Midbrain (tissue), 1 donor: ENCODE data around the gene SH3BP5.
A peak's percentile ranks its signal among the peaks of the same experiment; 100 is the strongest.

Experiments used
- DNase-seq: peaks from one replicate; lab custom pipeline; 2025; lab: John Stamatoyannopoulos, UW

The SH3BP5 gene

DNA sequence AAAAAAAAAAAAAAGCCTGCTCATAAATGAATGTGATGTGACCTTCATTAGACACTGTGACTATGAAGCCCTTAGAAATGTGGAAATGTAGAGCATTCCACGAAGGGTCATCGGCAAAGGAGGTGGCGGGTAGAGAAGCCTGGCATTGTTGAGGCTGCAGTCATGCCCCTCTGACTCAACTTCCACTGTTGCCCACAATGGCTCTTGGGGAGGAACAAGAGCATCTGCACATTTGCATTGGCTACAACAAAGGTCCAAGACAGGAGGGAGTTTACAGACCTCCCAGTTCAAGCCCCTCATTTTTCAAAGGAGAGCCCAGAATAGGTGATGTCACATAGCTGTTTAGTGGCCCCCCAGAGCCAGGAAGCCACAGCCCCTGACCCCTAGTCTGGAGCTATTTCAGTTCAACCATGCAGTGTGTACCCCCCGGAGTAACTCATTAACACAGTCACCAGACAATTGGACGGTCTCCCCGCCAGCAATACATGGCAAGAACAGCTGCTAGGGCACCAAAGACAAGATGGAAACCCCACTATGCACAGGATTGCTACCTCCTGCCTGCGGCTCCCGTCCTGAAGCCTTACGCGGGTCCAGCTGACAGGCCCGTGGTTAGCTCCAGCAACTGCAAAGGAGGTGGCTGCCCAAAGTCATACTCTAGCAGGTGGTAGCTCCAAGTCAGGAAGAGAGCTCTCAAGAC, 56.2 kb downstream of the SH3BP5 start:
- peak; percentile 13 for DNase-seq

DNA sequence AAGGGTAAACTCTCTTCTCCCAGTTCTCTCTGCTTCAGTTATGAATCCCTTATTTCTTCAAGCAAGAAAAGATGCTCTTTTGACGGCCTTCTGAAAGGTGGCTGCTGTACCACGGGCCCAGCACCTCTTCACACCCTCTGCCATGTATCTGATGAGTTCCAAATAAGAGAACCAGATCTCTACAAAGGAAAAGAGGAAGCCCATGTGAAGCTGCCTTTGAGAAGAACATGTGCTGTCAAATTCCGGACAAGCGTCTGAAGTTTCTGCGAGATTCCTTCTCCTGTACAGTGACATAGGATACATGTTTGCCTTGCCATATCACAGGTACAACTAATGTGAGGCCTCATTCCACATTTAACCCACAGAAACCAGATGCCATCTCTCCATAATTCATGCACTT, 59.2 kb downstream of the SH3BP5 start:
- DNase-seq, result no peak

DNA sequence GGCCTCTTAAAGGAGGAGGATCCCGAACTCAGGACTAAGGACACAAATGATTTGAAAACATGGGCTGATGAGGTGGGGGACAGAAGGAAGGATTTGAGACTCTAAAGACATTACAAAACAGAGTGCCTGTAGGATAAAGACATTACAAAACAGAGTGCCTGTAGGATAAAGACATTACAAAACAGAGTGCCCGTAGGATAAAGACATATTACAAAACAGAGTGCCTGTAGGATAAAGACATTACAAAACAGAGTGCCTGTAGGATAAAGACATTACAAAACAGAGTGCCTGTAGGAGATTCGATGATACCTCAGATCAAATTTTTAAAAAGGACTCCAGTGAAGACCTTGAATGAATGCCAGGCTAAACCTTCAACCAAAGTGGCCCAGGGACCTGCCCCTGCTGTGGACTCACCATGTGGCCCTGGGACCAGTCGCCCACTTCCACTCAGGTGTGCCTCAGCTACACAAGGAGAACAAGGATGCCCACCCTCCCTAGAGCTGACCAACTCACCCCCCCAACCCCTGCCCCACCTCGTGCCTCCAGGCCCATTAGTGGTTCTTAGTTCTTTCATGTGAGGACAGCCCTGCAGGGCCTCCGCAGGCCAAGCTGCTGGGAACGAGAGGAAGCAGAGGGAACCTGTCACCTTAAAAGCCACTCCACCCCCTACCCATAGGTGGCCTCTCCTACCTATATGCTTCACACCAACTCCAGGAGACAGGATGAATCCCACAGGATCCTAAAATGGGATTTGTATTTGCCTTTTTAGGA, 59.8 kb downstream of the SH3BP5 start:
- no peak for DNase-seq

DNA sequence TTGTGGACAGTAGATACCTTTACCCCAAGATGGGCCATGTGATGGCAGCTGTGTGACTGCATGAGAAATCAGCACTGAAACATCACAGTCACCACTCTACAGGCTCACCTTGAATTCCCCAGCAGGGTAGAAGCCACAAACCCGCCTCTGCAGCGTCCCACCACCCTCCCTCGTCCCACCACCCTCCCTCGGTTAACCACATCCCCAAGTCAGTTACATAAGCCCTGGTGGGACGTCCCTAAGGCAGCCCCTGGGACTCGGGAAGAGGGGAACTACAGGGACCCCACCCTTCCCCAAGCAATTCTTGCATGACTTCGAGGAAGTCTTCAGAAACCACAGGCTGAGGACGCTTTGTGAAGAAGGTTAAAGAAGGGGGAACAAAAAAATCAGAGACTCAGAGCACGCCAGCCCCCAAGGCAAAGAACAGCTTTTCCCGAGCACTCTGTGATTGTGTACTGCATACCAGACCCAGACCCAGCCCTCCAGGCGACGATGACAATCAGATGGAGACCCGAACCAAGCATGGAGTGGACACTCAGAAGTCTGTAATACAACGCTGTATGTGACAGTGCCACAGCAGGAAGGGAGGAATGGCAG, 60.5 kb downstream of the SH3BP5 start:
- no peak for DNase-seq

DNA sequence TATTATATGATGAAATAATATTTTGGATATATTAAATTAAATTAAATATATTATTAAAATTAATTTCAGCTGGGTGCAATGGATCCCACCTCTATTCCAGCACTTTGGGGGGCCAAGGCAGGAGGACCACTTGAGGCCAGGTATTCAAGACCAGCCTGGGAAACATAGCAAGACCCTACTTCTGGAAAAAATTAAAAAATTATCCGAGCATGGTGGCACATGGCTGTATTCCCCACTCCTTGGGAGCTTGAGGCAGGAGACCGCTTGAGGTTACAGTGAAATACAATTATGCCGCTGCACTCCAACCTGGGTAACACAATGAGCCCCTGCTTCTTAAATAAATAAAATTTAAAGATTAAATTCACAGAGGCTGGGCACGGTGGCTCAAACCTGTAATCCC, 61.4 kb downstream of the SH3BP5 start:
- no peak for DNase-seq

GRCh38 chr3:15269091-15269989, 63.0 kb downstream of the SH3BP5 start:
- DNase-seq, result peak; percentile 84

- DNase-seq, result peak; percentile 92
Observed at GRCh38 chr3:15268033-15268631, 64.3 kb downstream of the SH3BP5 start.

GRCh38 chr3:15267502-15267901, 64.9 kb downstream of the SH3BP5 start:
- DNase-seq, result no peak

- DNase-seq, result no peak
Observed at GRCh38 chr3:15266510-15267376, 65.6 kb downstream of the SH3BP5 start.

GRCh38 chr3:15265655-15266509, 66.5 kb downstream of the SH3BP5 start:
- no peak for DNase-seq

- DNase-seq, result no peak
Observed at GRCh38 chr3:15264486-15264885, 67.9 kb downstream of the SH3BP5 start.

DNA sequence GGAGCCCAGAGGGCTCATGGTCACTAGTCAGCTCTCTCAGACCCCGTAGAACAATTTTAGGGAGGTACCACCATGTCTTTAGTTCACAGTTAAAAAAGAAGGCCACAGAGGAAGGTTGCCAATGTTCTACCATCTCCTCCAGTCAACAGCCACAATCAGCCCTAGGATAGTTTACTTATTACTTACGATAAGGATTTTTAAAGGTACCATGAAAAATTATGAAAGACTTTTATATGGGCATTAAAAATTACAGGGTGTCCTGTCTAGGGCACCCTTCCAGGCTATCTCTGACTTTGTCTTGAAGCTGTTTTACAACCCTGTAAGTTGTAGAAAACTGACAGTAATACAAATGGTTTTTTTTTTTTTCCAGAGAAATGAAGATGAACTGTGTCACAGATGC, 68.5 kb downstream of the SH3BP5 start:
- no peak for DNase-seq

GRCh38 chr3:15263120-15263519, 69.3 kb downstream of the SH3BP5 start:
- DNase-seq, result no peak

DNA sequence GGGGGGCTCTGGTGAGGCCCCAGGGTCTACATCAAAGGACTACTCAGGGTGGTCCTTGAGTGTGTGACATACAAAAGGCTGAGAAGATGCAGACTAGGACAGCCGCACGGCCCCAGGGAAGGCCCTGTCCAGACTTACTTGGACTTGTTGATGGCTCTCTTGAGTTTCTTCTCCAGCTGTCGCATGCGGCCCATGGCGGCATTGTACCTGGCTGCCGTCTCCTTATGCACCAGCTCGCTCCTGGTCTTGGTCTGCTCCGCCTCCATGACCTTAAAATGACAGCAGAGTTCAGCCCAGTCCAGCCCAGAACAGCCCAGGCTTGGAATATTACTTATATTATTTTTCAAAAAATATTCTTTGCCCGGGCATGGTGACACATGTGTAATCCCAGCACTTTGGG, 70.4 kb downstream of the SH3BP5 start:
- no peak for DNase-seq

GRCh38 chr3:15261274-15261673, 71.1 kb downstream of the SH3BP5 start:
- DNase-seq, result no peak

GRCh38 chr3:15260531-15260930, 71.9 kb downstream of the SH3BP5 start:
- DNase-seq, result no peak

- no peak for DNase-seq
Observed at GRCh38 chr3:15258720-15259119, 73.7 kb downstream of the SH3BP5 start.

DNA sequence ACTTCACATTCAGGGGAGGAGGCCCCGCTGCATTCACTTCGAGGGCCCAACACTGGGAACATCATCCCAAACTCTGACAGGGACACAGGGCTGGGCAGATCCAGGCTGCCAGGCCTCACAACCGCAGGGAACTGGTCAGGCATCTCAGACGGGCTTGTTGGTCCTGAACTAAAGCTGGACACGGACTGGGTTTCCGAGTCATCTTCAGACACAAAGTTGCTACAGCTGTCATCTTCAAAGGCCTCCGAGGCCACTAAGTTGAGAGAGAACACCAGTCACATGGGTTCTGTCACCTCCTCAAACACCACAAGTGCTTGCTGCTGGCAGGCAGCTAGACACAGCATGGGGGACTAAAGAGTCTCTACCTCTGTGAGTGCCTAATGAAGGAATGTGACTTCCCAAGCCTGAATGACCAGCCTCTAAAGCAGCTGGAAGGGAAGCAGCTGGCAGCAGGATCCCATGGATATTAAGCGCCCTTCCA, 75.5 kb downstream of the SH3BP5 start:
- DNase-seq, result no peak

- DNase-seq, result no peak
Observed at GRCh38 chr3:15255215-15255614, 77.2 kb downstream of the SH3BP5 start.
